ENCODE results near the gene MR1. TPM values are rescaled to one million over a fixed set of nuclear protein-coding genes. Genes with fewer than 3 reads are reported as not detected.

Gene MR1
- total RNA-seq, 4 donors from 2014 or later = 1.00 to 8.6 (median 4.7) TPM

GRCh38 chr1:181038399-181038873 is 4.7 kb downstream of the MR1 start:
- no peaks in the 10 kb centered on the region for H3K27me3 ChIP-seq
- in situ Hi-C loops (cut with MboI; ENCODE audit: low pct_ligation_motif_present in 1 of 4, low pct_unique_long_range_greater_than_20kb in 1 of 4, low sequenced_read_pairs in 3 of 4) (loop anchor here (5.0 to 25.0 kb wide), 4 partner anchors 96 to 109 kb away; no protein-coding TSS in a partner anchor), intact Hi-C loops (cut with DNase I; ENCODE audit: low total_unique reads) (loop anchor here (5.0 kb wide), 2 partner anchors 49 to 104 kb away; partner anchors contain the start of gene IER5)
- no peak overlapping the region for H3K4me3 ChIP-seq
- DNase-seq = peak; percentile 57
- peaks cover 4 to 50% (median 23%) of the 10 kb centered on the region in 4 donors for H3K4me1 ChIP-seq
- TF ChIP-seq POLR2AphosphoS5 (IDR thresholded peaks at IDR 0.05) = no peak
- TF ChIP-seq CTCF (IDR thresholded peaks at IDR 0.05) = peak; percentile 52 to 79 (median 75)
- WGBS, 2 donors (ENCODE audit: low coverage in 1 of 2) = 76 to 94% methylated on average over 3 to 5 of the region's 5 CpGs
- no peak overlapping the region for H3K27ac ChIP-seq
- H3K36me3 ChIP-seq = no peaks in the 10 kb centered on the region
- no peaks in the 10 kb centered on the region for H3K9me3 ChIP-seq

GRCh38 chr1:181040284-181040865 is 6.6 kb downstream of the MR1 start:
- in situ Hi-C loops (cut with MboI; ENCODE audit: low pct_ligation_motif_present in 1 of 4, low pct_unique_long_range_greater_than_20kb in 1 of 4, low sequenced_read_pairs in 3 of 4) = loop anchor here in 1 of 4 donors (25.0 kb wide), 1 partner anchor 97 kb away; no protein-coding TSS in a partner anchor
- Histone ChIP-seq H3K27ac (peak overlapping the region in 1 of 4 donors; percentile 38), H3K27me3 (no peaks in the 10 kb centered on the region), H3K36me3 (no peaks in the 10 kb centered on the region), H3K4me1 (peaks cover 4 to 52% (median 24%) of the 10 kb centered on the region in 4 donors), H3K4me3 (no peak overlapping the region), H3K9me3 (no peaks in the 10 kb centered on the region)
- intact Hi-C loops (cut with DNase I; ENCODE audit: low total_unique reads) = no loop called here
- 56 to 60% methylated on average over 2 to 3 of the region's 3 CpGs for WGBS, 2 donors (ENCODE audit: low coverage in 1 of 2)
- peak; percentile 57 for DNase-seq
- TF ChIP-seq CTCF (IDR thresholded peaks at IDR 0.05) (no peak), POLR2AphosphoS5 (IDR thresholded peaks at IDR 0.05) (no peak), POLR2A (IDR thresholded peaks at IDR 0.05) (no peak), EP300 (IDR thresholded peaks at IDR 0.05; ENCODE audit: low read depth) (no peak)

GRCh38 chr1:181043025-181043888 is 9.5 kb downstream of the MR1 start:
- peak; percentile 62 for DNase-seq

More at GRCh38 chr1:181043025-181043888, 9.5 kb downstream of the MR1 start:
- Histone ChIP-seq H3K4me3 (no peak overlapping the region), H3K4me1 (peaks cover 4 to 40% (median 20%) of the 10 kb centered on the region in 4 donors), H3K36me3 (no peaks in the 10 kb centered on the region), H3K9me3 (no peaks in the 10 kb centered on the region), H3K27ac (peak overlapping the region; percentile 41 to 74 (median 58)), H3K27me3 (no peaks in the 10 kb centered on the region)
- in situ Hi-C loops (cut with MboI; ENCODE audit: low pct_ligation_motif_present in 1 of 4, low pct_unique_long_range_greater_than_20kb in 1 of 4, low sequenced_read_pairs in 3 of 4) (loop anchor here in 1 of 4 donors (25.0 kb wide), 1 partner anchor 94 kb away; no protein-coding TSS in a partner anchor), intact Hi-C loops (cut with DNase I; ENCODE audit: low total_unique reads) (no loop called here)
- TF ChIP-seq CTCF (IDR thresholded peaks at IDR 0.05) (no peak), POLR2A (IDR thresholded peaks at IDR 0.05) (no peak), POLR2AphosphoS5 (IDR thresholded peaks at IDR 0.05) (no peak), EP300 (IDR thresholded peaks at IDR 0.05; ENCODE audit: low read depth) (no peak)
- 57% methylated on average over 5 of the region's 5 CpGs; no CpG with 5 or more reads in 1 of the 2 donors for WGBS, 2 donors (ENCODE audit: low coverage in 1 of 2)
